ENCODE measurements around the gene GPT2. TPM values are rescaled to one million over a fixed set of nuclear protein-coding genes. Genes with fewer than 3 reads are reported as not detected.

GPT2 gene
- total RNA-seq, 4 donors from 2014 or later: 65.7 to 100 (median 85.0) TPM

DNA sequence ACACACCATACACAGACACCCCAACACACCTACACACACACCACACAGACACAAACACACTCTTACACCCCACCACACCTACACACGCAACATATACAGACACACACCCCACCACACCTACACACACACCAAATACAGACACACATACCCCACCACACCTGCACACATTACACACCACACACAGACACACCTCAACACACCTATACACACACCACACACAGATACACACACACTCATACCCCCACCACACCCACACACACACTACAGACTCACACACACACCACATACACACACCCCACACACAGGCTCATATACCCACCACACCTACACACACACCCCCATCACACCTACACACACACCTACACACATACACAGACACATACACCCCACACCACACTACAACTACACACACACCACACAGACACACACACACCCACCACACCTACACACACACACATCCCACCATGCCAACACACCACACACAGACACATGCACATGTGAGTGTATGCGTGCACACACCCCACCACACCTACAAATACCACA lies 31.4 kb downstream of the GPT2 start:
- no peaks in the 10 kb centered on the region for H3K9me3 ChIP-seq
- no peak for DNase-seq (ENCODE audit: low spot score in 2 of 2)
- no peak overlapping the region for H3K27ac ChIP-seq
- peaks cover 18% of the 10 kb centered on the region for H3K36me3 ChIP-seq
- 93% methylated on average over 2 of the region's 2 CpGs for WGBS
- H3K4me3 ChIP-seq: no peak overlapping the region
- peaks cover 5% of the 10 kb centered on the region for H3K4me1 ChIP-seq
- TF ChIP-seq, protein P1, sequence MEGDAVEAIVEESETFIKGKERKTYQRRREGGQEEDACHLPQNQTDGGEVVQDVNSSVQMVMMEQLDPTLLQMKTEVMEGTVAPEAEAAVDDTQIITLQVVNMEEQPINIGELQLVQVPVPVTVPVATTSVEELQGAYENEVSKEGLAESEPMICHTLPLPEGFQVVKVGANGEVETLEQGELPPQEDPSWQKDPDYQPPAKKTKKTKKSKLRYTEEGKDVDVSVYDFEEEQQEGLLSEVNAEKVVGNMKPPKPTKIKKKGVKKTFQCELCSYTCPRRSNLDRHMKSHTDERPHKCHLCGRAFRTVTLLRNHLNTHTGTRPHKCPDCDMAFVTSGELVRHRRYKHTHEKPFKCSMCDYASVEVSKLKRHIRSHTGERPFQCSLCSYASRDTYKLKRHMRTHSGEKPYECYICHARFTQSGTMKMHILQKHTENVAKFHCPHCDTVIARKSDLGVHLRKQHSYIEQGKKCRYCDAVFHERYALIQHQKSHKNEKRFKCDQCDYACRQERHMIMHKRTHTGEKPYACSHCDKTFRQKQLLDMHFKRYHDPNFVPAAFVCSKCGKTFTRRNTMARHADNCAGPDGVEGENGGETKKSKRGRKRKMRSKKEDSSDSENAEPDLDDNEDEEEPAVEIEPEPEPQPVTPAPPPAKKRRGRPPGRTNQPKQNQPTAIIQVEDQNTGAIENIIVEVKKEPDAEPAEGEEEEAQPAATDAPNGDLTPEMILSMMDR (IDR thresholded peaks at IDR 0.05): no peak
- TF ChIP-seq POLR2A (IDR thresholded peaks at IDR 0.05): no peak
- no peak for TF ChIP-seq POLR2AphosphoS5 (IDR thresholded peaks at IDR 0.05)
- TF ChIP-seq EP300 (IDR thresholded peaks at IDR 0.05): no peak
- H3K27me3 ChIP-seq: no peaks in the 10 kb centered on the region

DNA sequence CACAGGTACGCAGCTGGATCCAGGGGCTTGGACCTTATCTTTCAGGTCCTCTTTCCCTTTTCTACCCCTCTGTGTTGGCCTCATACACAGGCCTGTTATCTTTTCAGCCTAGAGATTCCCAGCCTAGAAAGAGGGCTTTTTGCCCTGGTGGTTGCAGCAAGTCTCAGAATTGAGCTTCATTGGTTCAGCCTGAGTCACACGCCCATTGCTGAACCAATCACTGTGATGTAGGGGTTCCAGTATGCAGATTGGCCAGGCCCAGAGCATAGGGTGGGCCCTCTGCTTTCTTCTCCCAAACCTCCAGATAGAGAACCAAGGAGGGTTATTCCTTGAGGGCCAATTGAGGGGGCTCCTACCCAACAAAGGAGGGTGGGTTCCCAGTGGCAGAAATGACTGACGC lies 32.8 kb downstream of the GPT2 start:
- DNase-seq (ENCODE audit: low spot score in 2 of 2): no peak
- Histone ChIP-seq H3K27ac (no peak overlapping the region), H3K36me3 (peaks cover 18% of the 10 kb centered on the region), H3K9me3 (no peaks in the 10 kb centered on the region), H3K4me1 (peaks cover 13% of the 10 kb centered on the region), H3K27me3 (no peaks in the 10 kb centered on the region), H3K4me3 (no peak overlapping the region)
- WGBS: 95% methylated on average over 3 of the region's 3 CpGs
- TF ChIP-seq POLR2AphosphoS5 (IDR thresholded peaks at IDR 0.05) (no peak), EP300 (IDR thresholded peaks at IDR 0.05) (no peak), POLR2A (IDR thresholded peaks at IDR 0.05) (no peak)
- TF ChIP-seq, protein P1 (IDR thresholded peaks at IDR 0.05): no peak

DNA sequence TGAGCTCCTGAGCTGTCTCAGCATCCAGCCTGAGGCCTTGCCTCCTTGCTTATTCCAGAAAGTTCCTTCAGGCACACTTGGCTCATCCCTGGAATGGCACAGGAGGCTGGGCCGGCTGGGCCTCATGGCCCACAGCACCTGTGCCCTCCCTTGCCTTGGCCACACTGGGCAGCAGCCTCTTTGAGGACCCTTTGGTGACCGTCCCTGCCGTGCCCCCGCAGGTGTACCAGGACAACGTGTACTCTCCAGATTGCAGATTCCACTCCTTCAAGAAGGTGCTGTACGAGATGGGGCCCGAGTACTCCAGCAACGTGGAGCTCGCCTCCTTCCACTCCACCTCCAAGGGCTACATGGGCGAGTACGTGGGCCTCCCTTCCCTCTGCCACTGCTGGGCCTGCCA lies 34.2 kb downstream of the GPT2 start:
- H3K27ac ChIP-seq: no peak overlapping the region

DNA sequence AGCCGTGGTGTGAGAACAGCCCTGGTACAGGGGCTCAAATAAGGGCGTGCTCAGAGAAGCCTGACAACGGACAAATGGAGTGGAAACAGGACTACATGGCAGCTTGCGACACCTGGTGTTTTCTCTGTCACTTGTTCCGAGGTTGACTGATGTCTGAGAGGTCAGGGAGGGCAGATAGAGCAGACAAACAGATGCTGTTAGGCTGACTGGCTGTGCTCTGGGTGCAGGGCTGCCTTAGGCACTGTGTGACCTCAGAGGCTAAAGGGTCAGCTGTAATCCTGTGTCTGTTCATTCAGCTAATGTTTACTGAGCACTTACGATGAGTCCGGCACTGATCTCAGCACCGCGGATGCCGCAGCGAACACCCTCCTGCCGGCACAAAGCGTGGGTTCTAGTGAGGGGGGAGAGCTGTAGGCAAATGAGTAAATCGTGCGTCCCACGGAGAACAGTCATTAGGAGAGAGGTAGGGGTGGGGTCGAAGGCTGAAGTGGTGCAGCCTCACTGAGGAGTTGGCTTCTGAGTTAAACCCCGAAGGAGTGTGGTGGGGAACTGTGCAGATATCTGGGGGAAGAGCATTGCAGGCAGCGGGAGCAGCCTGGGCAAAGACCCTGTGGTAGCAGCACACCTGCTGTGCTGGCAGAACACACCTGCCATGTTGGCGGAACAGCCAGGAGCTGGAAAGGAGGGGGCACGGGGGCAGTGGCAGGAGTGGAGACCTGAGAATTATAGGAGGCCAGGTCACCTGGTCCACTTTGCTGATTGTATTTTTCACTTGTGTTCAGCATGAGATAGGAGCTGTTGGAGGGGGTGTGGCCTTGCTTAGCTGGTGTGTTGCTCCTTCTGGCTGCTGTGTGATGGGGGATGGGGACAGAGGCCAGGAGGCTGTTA lies 35.0 kb downstream of the GPT2 start:
- Histone ChIP-seq H3K9me3 (no peaks in the 10 kb centered on the region), H3K4me1 (peaks cover 23% of the 10 kb centered on the region), H3K36me3 (peaks cover 26% of the 10 kb centered on the region), H3K27ac (no peak overlapping the region), H3K4me3 (no peak overlapping the region), H3K27me3 (no peaks in the 10 kb centered on the region)
- no peak for TF ChIP-seq POLR2AphosphoS5 (IDR thresholded peaks at IDR 0.05)
- TF ChIP-seq, protein P1 (IDR thresholded peaks at IDR 0.05): no peak
- TF ChIP-seq POLR2A (IDR thresholded peaks at IDR 0.05): no peak
- TF ChIP-seq EP300 (IDR thresholded peaks at IDR 0.05): no peak
- 71% methylated on average over 20 of the region's 21 CpGs for WGBS
- DNase-seq (ENCODE audit: low spot score in 2 of 2): no peak

More for the DNA sequence above, 34.2 kb downstream of the GPT2 start:
- TF ChIP-seq POLR2AphosphoS5 (IDR thresholded peaks at IDR 0.05) (no peak), POLR2A (IDR thresholded peaks at IDR 0.05) (no peak), EP300 (IDR thresholded peaks at IDR 0.05) (no peak)
- TF ChIP-seq, protein P1 (IDR thresholded peaks at IDR 0.05): no peak
- DNase-seq (ENCODE audit: low spot score in 2 of 2): no peak
- 88% methylated on average over 3 of the region's 11 CpGs for WGBS
- Histone ChIP-seq H3K4me3 (no peak overlapping the region), H3K36me3 (peaks cover 19% of the 10 kb centered on the region), H3K27me3 (no peaks in the 10 kb centered on the region), H3K9me3 (no peaks in the 10 kb centered on the region), H3K4me1 (peaks cover 17% of the 10 kb centered on the region)

DNA sequence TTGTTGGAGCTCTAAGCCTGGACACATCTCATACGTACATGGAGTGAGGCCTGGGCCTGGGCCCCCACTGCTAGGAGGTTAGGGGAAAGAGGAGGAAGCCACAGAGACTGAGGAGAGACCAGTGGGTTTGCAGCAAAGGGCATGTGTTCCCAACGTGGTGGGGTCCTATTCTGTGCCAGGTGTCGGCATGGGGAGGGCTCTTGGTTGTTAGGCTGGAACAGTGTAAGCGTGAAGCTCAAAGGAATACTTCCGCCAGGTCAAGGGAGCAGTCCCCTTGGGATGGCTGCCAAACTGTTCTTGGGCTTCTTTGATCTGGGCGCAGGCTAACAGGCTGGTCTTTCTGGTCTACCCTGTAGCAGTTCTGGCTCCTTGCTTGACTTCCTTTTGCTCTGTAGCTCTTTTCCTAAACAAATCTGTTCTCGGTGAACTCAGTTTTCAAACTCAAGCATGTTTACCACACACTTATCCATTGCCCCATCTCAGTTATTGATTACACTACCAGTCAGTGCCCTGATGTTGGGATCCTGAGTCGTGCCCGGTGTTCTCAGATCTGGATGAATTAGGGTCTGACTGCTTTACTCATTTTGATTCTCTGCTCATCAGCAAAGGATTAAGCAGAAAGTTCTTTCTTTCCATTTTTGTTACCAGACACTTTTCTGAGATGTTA lies 36.4 kb downstream of the GPT2 start:
- Histone ChIP-seq H3K4me1 (peaks cover 25% of the 10 kb centered on the region), H3K36me3 (peaks cover 21% of the 10 kb centered on the region), H3K27me3 (no peaks in the 10 kb centered on the region), H3K9me3 (no peaks in the 10 kb centered on the region), H3K4me3 (no peak overlapping the region), H3K27ac (no peak overlapping the region)
- 41% methylated on average over 9 of the region's 9 CpGs for WGBS
- DNase-seq (ENCODE audit: low spot score in 2 of 2): no peak
- TF ChIP-seq EP300 (IDR thresholded peaks at IDR 0.05): no peak
- TF ChIP-seq POLR2AphosphoS5 (IDR thresholded peaks at IDR 0.05): no peak
- TF ChIP-seq, protein P1 (IDR thresholded peaks at IDR 0.05): no peak
- no peak for TF ChIP-seq POLR2A (IDR thresholded peaks at IDR 0.05)
